MCF 10A (cell line): ENCODE results near the gene MRPL42. TPM values are rescaled to one million over a fixed set of nuclear protein-coding genes. Genes with fewer than 3 reads are reported as not detected.

ENCODE experiments used
- BruUV-seq: library from RNA; stranded (reverse); fragments of 400-500 nt; replicated peaks from 2 replicates; lab custom pipeline; 2021; lab: Mats Ljungman, UMichigan
- CTCF ChIA-PET: fragments of 300-600 bp; sonication (Branson Sonifier 250); formaldehyde crosslinking; extraction: SDS; loops from one replicate; lab custom pipeline; 2021; ENCODE audit warnings: antibody characterized with exemption, inconsistent platforms; lab: Yijun Ruan, JAX
- POLR2A ChIA-PET: fragments of 300-600, 350-650 bp; sonication (Branson Sonifier 250); formaldehyde crosslinking; extraction: SDS; loops from one replicate; lab custom pipeline; 2020; ENCODE audit warnings: antibody characterized with exemption, inconsistent platforms; lab: Yijun Ruan, JAX
- DNase-seq: peaks from one replicate; pipeline ENCODE4 v3.0.0-alpha.2; 2018; ENCODE audit not compliant: unreplicated experiment
- H3K27ac Mint-ChIP-seq: one replicate; pipeline ENCODE4 v1.8.0; 2022; ENCODE audit warnings: mild to moderate bottlenecking, low read depth, mixed read lengths; ENCODE audit not compliant: unreplicated experiment
- H3K27me3 Mint-ChIP-seq: one replicate; pipeline ENCODE4 v1.8.0; 2022; ENCODE audit warnings: mixed read lengths; ENCODE audit not compliant: insufficient read depth, unreplicated experiment
- H3K36me3 Mint-ChIP-seq: one replicate; pipeline ENCODE4 v1.8.0; 2022; ENCODE audit warnings: mild to moderate bottlenecking, moderate library complexity, mixed read lengths; ENCODE audit not compliant: insufficient read depth, unreplicated experiment
- H3K4me1 Mint-ChIP-seq: one replicate; pipeline ENCODE4 v1.8.0; 2022; ENCODE audit warnings: mixed read lengths; ENCODE audit not compliant: insufficient read depth, unreplicated experiment
- H3K4me3 Mint-ChIP-seq: one replicate; pipeline ENCODE4 v1.8.0; 2022; ENCODE audit warnings: mild to moderate bottlenecking, moderate library complexity, mixed read lengths; ENCODE audit not compliant: unreplicated experiment
- H3K9me3 Mint-ChIP-seq: one replicate; pipeline ENCODE4 v1.8.0; 2022; ENCODE audit warnings: mixed read lengths; ENCODE audit not compliant: unreplicated experiment
- intact Hi-C: fragments of 100-400 bp; cut with micrococcal nuclease; formaldehyde crosslinking; loops from 2 replicates; pipeline ENCODE4 v1.14.1; 2022
- total RNA-seq: library from RNA; stranded (reverse); gene quantifications from 2 replicates; pipeline ENCODE4 v1.2.3, GENCODE V29; 2022
- TF ChIP-seq, protein P1 (sequence below): fragments of 200-600 bp; IDR thresholded peaks from one replicate; pipeline ENCODE4 v1.8.0; 2022; ENCODE audit warnings: antibody characterized with exemption, mild to moderate bottlenecking; ENCODE audit not compliant: unreplicated experiment

The MRPL42 gene
- total RNA-seq, 1 experiment from 2014 or later: 90.2 TPM

DNA sequence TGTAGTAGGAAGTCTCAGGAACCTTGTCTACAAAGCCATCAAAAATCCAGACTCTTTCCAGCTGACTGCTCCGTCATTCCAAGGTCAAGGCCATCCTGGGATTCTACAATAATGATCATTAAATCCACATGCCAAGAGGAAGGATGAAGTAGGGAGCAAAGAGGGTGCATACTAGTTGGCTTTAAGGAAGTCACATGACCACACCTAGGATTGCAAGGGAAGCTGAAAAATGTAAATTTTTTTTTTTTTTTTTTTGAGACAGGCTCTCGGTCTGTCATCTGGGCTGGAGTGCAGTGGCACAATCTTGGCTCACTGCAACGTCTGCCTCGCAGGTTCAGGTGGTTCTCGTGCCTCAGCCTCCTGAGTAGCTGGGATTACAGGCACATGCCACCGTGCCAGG, 7.3 kb upstream of the MRPL42 start:
- Mint-ChIP-seq H3K4me3 (no peak overlapping the region), H3K27ac (no peak overlapping the region), H3K4me1 (no peaks in the 10 kb centered on the region), H3K36me3 (no peaks in the 10 kb centered on the region), H3K9me3 (no peaks in the 10 kb centered on the region), H3K27me3 (no peaks in the 10 kb centered on the region)
- no peak for DNase-seq
- ChIA-PET CTCF (interaction anchor here (0.7 kb wide), 1 partner anchor 40 kb away, joined by 7 read pairs; no protein-coding TSS in a partner anchor), POLR2A (interaction anchor here (0.6 to 0.9 kb wide), 2 partner anchors 17 to 1762 kb away, joined by 3 to 5 read pairs; no protein-coding TSS in a partner anchor)
- intact Hi-C loops: no loop called here
- TF ChIP-seq, protein P1, sequence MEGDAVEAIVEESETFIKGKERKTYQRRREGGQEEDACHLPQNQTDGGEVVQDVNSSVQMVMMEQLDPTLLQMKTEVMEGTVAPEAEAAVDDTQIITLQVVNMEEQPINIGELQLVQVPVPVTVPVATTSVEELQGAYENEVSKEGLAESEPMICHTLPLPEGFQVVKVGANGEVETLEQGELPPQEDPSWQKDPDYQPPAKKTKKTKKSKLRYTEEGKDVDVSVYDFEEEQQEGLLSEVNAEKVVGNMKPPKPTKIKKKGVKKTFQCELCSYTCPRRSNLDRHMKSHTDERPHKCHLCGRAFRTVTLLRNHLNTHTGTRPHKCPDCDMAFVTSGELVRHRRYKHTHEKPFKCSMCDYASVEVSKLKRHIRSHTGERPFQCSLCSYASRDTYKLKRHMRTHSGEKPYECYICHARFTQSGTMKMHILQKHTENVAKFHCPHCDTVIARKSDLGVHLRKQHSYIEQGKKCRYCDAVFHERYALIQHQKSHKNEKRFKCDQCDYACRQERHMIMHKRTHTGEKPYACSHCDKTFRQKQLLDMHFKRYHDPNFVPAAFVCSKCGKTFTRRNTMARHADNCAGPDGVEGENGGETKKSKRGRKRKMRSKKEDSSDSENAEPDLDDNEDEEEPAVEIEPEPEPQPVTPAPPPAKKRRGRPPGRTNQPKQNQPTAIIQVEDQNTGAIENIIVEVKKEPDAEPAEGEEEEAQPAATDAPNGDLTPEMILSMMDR: no peak
- BruUV-seq: no TSS peak

DNA sequence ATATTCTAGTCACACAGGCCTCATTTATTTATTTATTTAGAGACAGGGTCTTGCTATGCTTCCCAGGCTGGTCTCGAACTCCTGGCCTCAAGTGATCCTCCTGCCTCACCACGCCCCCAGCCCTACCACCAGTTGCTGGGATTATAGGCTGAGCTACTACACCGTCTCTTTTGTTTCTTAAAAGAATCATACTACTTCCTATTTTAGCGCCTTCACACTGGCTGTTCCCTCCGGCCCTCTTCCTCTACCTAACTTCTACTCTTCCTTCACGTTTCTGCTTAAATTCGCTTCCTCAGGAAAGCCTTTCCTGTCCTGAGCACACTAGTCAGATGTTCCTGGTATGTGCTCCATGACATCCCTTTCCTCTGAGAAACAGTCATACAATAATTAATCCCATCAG, 6.4 kb upstream of the MRPL42 start:
- Mint-ChIP-seq H3K4me3 (no peak overlapping the region), H3K4me1 (no peaks in the 10 kb centered on the region), H3K36me3 (no peaks in the 10 kb centered on the region), H3K27me3 (no peaks in the 10 kb centered on the region), H3K9me3 (no peaks in the 10 kb centered on the region), H3K27ac (no peak overlapping the region)
- DNase-seq: no peak
- ChIA-PET CTCF (interaction anchor here (0.6 kb wide), 2 partner anchors 34 to 1237 kb away, joined by 3 to 4 read pairs; no protein-coding TSS in a partner anchor), POLR2A (interaction anchor here (0.6 to 0.9 kb wide), 3 partner anchors 15 to 1761 kb away, joined by 3 to 5 read pairs (median 3); no protein-coding TSS in a partner anchor)
- intact Hi-C loops: no loop called here
- BruUV-seq: no TSS peak
- TF ChIP-seq, protein P1: no peak

DNA sequence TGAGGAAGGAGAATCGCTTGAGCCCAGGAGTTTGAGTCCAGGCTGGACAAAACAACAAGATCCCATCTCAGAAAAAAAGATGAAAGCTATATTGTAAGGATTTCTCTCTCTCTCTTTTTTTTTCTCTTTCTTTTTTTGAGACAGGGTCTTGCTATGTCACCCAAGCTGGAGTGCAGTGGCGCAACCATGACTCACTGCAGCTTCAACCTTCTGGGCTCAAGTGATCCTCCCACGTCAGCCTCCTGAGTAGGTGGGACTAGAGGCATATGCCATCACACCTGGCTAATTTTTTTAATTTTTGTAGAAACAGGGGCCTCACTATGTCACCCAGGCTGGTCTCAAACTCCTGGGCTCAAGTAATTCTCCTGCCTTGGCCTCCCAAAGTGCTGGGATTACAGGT, 5.8 kb upstream of the MRPL42 start:
- TF ChIP-seq, protein P1: no peak
- intact Hi-C loops: no loop called here
- no peaks in the 10 kb centered on the region for H3K9me3 Mint-ChIP-seq
- no peaks in the 10 kb centered on the region for H3K27me3 Mint-ChIP-seq
- H3K4me1 Mint-ChIP-seq: no peaks in the 10 kb centered on the region
- DNase-seq: peak; percentile 72
- no peaks in the 10 kb centered on the region for H3K36me3 Mint-ChIP-seq
- ChIA-PET CTCF (interaction anchor here (0.6 kb wide), 1 partner anchor 33 kb away, joined by 3 read pairs; no protein-coding TSS in a partner anchor), POLR2A (interaction anchor here (0.9 kb wide), 1 partner anchor 15 kb away, joined by 3 read pairs; no protein-coding TSS in a partner anchor)
- no TSS peak for BruUV-seq
- no peak overlapping the region for H3K4me3 Mint-ChIP-seq
- H3K27ac Mint-ChIP-seq: no peak overlapping the region

DNA sequence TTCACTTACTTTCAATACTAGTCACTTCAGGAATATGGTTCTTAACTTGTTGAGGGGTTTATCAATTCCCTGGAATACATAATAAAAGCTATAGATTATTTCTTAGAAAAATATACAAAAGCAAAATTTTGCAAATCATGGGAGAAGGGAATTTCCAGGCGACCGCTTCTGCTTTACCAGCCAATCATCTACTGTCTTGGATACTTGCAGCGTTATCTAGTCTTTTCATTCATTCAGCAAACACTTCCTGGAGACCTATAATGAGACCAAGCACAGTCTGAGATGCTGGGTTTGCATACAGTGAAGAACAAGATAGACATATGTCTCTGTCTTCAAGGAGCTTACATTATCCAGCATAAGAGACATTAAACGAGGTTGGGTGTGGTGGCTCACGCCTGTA, 1.5 kb upstream of the MRPL42 start:
- ChIA-PET CTCF (no interaction called here), POLR2A (interaction anchor here (1.6 kb wide), 1 partner anchor 24 kb away, joined by 3 read pairs; the partner anchor contains the start of gene UBE2N)
- Mint-ChIP-seq H3K27ac (no peak overlapping the region), H3K4me3 (no peak overlapping the region), H3K36me3 (peaks cover 6% of the 10 kb centered on the region), H3K9me3 (no peaks in the 10 kb centered on the region), H3K4me1 (peaks cover 24% of the 10 kb centered on the region), H3K27me3 (no peaks in the 10 kb centered on the region)
- DNase-seq: no peak
- TF ChIP-seq, protein P1: no peak
- BruUV-seq: no TSS peak
- intact Hi-C loops: no loop called here
